ENCODE measurements around the gene NPY4R.
"Not testable (repeated sequence)": the region's sequence is repeated elsewhere in the genome, so short reads cannot be mapped to it uniquely, and the experiment has no call there.

The NPY4R gene

GRCh38 chr10:46451365-46451764 is 14.4 kb downstream of the NPY4R start:
- not testable (repeated sequence) for DNase-seq

- not testable (repeated sequence) for DNase-seq
Observed at GRCh38 chr10:46450829-46451228, 14.9 kb downstream of the NPY4R start.

- DNase-seq: not testable (repeated sequence)
Observed at GRCh38 chr10:46447439-46447838, 18.3 kb downstream of the NPY4R start.

- not testable (repeated sequence) for DNase-seq
Observed at GRCh38 chr10:46445389-46446122, 20.2 kb downstream of the NPY4R start.

- DNase-seq: not testable (repeated sequence)
Observed at GRCh38 chr10:46443422-46443821, 22.3 kb downstream of the NPY4R start.

- not testable (repeated sequence) for DNase-seq
Observed at GRCh38 chr10:46442706-46443275, 23.0 kb downstream of the NPY4R start.

GRCh38 chr10:46441837-46442278 is 23.9 kb downstream of the NPY4R start:
- DNase-seq: not testable (repeated sequence)

- not testable (repeated sequence) for DNase-seq
Observed at GRCh38 chr10:46440942-46441341, 24.8 kb downstream of the NPY4R start.

- not testable (repeated sequence) for DNase-seq
Observed at GRCh38 chr10:46423550-46423949, 42.2 kb downstream of the NPY4R start.

GRCh38 chr10:46419570-46420379 is 46.0 kb downstream of the NPY4R start:
- DNase-seq: not testable (repeated sequence)

GRCh38 chr10:46418283-46418682 is 47.5 kb downstream of the NPY4R start:
- DNase-seq: not testable (repeated sequence)

- DNase-seq: not testable (repeated sequence)
Observed at GRCh38 chr10:46415291-46415690, 50.5 kb downstream of the NPY4R start.

- DNase-seq: not testable (repeated sequence)
Observed at GRCh38 chr10:46412665-46413064, 53.1 kb downstream of the NPY4R start.

GRCh38 chr10:46411123-46411522 is 54.6 kb downstream of the NPY4R start:
- not testable (repeated sequence) for DNase-seq

Measured in NCI-H82 (cell line).